ENCODE data around the gene B4GALT2.

Gene B4GALT2

GRCh38 chr1:43952731-43953346 is 26.2 kb upstream of the B4GALT2 start:
- no peak for DNase-seq (ENCODE audit: low read depth)
- TF ChIP-seq CTCF (conservative IDR thresholded peaks at IDR 0.05; ENCODE audit: control insufficient read depth, insufficient read depth, low read depth, low read length): no peak
- H3K4me3 ChIP-seq (ENCODE audit: control insufficient read depth, low read depth, low read length): no peak overlapping the region

GRCh38 chr1:43953361-43953760 is 25.6 kb upstream of the B4GALT2 start:
- no peak for DNase-seq (ENCODE audit: low read depth)
- TF ChIP-seq CTCF (conservative IDR thresholded peaks at IDR 0.05; ENCODE audit: control insufficient read depth, insufficient read depth, low read depth, low read length): no peak
- H3K4me3 ChIP-seq (ENCODE audit: control insufficient read depth, low read depth, low read length): no peak overlapping the region

GRCh38 chr1:43954036-43954435 is 25.0 kb upstream of the B4GALT2 start:
- no peak for DNase-seq (ENCODE audit: low read depth)
- H3K4me3 ChIP-seq (ENCODE audit: control insufficient read depth, low read depth, low read length): no peak overlapping the region
- no peak for TF ChIP-seq CTCF (conservative IDR thresholded peaks at IDR 0.05; ENCODE audit: control insufficient read depth, insufficient read depth, low read depth, low read length)

GRCh38 chr1:43956234-43956633 is 22.8 kb upstream of the B4GALT2 start:
- TF ChIP-seq CTCF (conservative IDR thresholded peaks at IDR 0.05; ENCODE audit: control insufficient read depth, insufficient read depth, low read depth, low read length): no peak
- DNase-seq (ENCODE audit: low read depth): no peak
- no peak overlapping the region for H3K4me3 ChIP-seq (ENCODE audit: control insufficient read depth, low read depth, low read length)

GRCh38 chr1:43957407-43958040 is 21.5 kb upstream of the B4GALT2 start:
- DNase-seq (ENCODE audit: low read depth): no peak
- H3K4me3 ChIP-seq (ENCODE audit: control insufficient read depth, low read depth, low read length): no peak overlapping the region
- TF ChIP-seq CTCF (conservative IDR thresholded peaks at IDR 0.05; ENCODE audit: control insufficient read depth, insufficient read depth, low read depth, low read length): no peak

- H3K4me3 ChIP-seq (ENCODE audit: control insufficient read depth, low read depth, low read length): no peak overlapping the region
- TF ChIP-seq CTCF (conservative IDR thresholded peaks at IDR 0.05; ENCODE audit: control insufficient read depth, insufficient read depth, low read depth, low read length): no peak
- DNase-seq (ENCODE audit: low read depth): no peak
Observed at GRCh38 chr1:43958351-43959255, 20.4 kb upstream of the B4GALT2 start.

Measured in fibroblast of mammary gland (primary cell).